22Rv1 (cell line): Measurements from ENCODE around the gene HPS1.
"Not testable (repeated sequence)": the region's sequence is repeated elsewhere in the genome, so short reads cannot be mapped to it uniquely, and the experiment has no call there.

Source experiments
- ZFX ChIP-seq: fragments of 450-650 bp; IDR thresholded peaks from 2 replicates; pipeline ENCODE4 v1.6.1; 2017; ENCODE audit warnings: antibody characterized with exemption, borderline replicate concordance
- TF ChIP-seq, protein P1 (sequence below): fragments of 450-650 bp; IDR thresholded peaks from 2 replicates; pipeline ENCODE4 v1.5.1; 2017; ENCODE audit warnings: mild to moderate bottlenecking

DNA sequence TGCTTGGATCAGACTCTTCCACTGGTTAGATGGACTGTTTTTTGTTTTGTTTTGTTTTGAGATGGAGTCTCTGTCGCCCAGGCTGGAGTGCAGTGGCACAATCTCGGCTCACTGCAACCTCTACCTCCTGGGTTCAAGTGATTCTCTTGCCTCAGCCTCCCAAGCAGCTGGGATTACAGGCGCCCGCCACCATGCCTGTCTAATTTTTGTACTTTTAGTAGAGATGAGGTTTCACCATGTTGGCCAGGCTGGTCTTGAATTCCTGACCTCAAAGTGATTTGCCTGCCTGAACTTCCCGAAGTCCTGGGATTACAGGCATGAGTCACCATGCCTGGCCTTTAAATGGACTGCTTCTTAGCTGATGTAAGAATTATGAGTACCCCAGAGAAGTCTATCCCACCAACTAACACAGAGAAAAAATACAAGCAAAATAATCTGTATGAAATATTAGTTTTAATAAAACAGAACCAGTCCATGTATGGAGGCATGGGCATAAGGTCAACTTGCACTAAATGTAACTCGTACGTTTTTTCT is 63.5 kb downstream of the HPS1 start:
- TF ChIP-seq, protein P1, sequence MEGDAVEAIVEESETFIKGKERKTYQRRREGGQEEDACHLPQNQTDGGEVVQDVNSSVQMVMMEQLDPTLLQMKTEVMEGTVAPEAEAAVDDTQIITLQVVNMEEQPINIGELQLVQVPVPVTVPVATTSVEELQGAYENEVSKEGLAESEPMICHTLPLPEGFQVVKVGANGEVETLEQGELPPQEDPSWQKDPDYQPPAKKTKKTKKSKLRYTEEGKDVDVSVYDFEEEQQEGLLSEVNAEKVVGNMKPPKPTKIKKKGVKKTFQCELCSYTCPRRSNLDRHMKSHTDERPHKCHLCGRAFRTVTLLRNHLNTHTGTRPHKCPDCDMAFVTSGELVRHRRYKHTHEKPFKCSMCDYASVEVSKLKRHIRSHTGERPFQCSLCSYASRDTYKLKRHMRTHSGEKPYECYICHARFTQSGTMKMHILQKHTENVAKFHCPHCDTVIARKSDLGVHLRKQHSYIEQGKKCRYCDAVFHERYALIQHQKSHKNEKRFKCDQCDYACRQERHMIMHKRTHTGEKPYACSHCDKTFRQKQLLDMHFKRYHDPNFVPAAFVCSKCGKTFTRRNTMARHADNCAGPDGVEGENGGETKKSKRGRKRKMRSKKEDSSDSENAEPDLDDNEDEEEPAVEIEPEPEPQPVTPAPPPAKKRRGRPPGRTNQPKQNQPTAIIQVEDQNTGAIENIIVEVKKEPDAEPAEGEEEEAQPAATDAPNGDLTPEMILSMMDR = not testable (repeated sequence)
- not testable (repeated sequence) for TF ChIP-seq ZFX
